MM.1S (cell line): ENCODE data around the gene ANKRD13A.

Source experiments
- EZH2 ChIP-seq: fragments of 300-600 bp; sonication (generic); optimal IDR thresholded peaks from 2 replicates; pipeline ENCODE3; 2017; ENCODE audit warnings: low read depth, mild to moderate bottlenecking, antibody characterized with exemption, low read length, mixed read lengths
- EZH2phosphoT487 ChIP-seq: fragments of 300-600 bp; sonication (generic); IDR thresholded peaks from 2 replicates; pipeline ENCODE4 v1.6.1; 2018; ENCODE audit warnings: antibody characterized with exemption, low read length
- TF ChIP-seq, protein P1 (sequence below): fragments of 300-600 bp; sonication (generic); IDR thresholded peaks from 2 replicates; pipeline ENCODE4 v1.5.1; 2016; ENCODE audit warnings: antibody characterized with exemption, low read length, mixed read lengths

- TF ChIP-seq, protein P1, sequence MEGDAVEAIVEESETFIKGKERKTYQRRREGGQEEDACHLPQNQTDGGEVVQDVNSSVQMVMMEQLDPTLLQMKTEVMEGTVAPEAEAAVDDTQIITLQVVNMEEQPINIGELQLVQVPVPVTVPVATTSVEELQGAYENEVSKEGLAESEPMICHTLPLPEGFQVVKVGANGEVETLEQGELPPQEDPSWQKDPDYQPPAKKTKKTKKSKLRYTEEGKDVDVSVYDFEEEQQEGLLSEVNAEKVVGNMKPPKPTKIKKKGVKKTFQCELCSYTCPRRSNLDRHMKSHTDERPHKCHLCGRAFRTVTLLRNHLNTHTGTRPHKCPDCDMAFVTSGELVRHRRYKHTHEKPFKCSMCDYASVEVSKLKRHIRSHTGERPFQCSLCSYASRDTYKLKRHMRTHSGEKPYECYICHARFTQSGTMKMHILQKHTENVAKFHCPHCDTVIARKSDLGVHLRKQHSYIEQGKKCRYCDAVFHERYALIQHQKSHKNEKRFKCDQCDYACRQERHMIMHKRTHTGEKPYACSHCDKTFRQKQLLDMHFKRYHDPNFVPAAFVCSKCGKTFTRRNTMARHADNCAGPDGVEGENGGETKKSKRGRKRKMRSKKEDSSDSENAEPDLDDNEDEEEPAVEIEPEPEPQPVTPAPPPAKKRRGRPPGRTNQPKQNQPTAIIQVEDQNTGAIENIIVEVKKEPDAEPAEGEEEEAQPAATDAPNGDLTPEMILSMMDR = no peak
- no peak for TF ChIP-seq EZH2
- TF ChIP-seq EZH2phosphoT487 = no peak
Measured at GRCh38 chr12:110067531-110067930, 68.3 kb downstream of the ANKRD13A start.
